ENCODE measurements around the gene ANKRD52. TPM values are rescaled to one million over a fixed set of nuclear protein-coding genes. Genes with fewer than 3 reads are reported as not detected.

ANKRD52 gene
- total and polyA plus RNA-seq, 9 of the 15 experiments (the other 6 are each of a cell fraction or from before 2014, with no cell fraction given), result 0.52 to 46.8 (median 7.9) TPM

DNA sequence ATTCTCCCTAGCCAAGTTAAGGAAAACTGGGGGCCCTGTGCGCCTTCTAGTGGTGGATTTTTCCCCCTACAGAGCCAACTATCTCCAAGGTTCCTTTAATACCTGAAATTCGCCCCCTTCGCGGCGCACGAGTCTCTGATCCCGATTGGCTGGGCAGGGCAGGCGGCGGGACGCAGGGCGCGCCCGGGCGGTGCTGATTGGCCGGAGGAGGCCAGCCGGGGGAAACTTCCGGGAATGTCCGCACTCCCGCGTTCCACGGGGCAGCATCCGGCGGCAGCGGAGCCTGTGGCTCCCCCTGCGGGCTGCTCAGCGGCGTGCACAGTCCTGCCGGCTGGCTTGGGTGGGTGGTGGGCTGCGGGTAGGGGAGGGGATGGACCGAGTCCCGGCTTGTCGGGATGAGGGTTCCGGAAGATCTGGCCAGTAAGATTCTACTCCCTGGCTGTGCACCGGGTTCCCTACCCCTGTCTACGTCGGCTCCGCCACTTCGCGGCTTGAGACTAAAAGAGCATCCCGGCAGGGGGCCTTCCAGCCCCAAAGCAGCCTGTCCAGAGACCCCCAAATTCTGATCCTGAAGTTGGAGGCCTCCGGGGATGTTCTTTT lies 34.0 kb downstream of the ANKRD52 start, which contains the start of gene NABP2:
TSS of gene NABP2 (plus strand) at position 241 of the 600 bp plus-strand sequence. CDS start 515 bp downstream, outside the sequence.
- WGBS (ENCODE audit: insufficient coverage, low coverage, missing lambda C conversion rate), result under 1% methylated on average over 41 of the region's 41 CpGs
- no TSS peak for BruUV-seq (replicated peaks)
- H4K20me1 ChIP-seq (replicated peaks; ENCODE audit: control insufficient read depth, insufficient read depth, low read length), result no peaks in the 10 kb centered on the region
- peaks cover 45% of the 10 kb centered on the region for H3K79me2 ChIP-seq (ENCODE audit: control insufficient read depth, insufficient read depth, low read length)
- DNase-seq (ENCODE audit: extremely low read depth in 1 of 4, low spot score in 3 of 4) (peak; percentile 98 to 100 (median 99)), ATAC-seq (peak; percentile 91), FAIRE-seq (peak; percentile 91)
- H3K4me3 ChIP-seq, result peak within 1 kb of the TSS; percentile 95
- peaks cover 9% of the 10 kb centered on the region; the same call in 2 of the 3 replicates for H3K36me3 ChIP-seq (ENCODE audit: control insufficient read depth, insufficient read depth, low read length)
- H3K4me2 ChIP-seq (ENCODE audit: insufficient read depth, low read length), result peak within 1 kb of the TSS; percentile 97
- no peaks in the 10 kb centered on the region for H3K9me3 ChIP-seq (replicated peaks; ENCODE audit: control insufficient read depth, insufficient read depth, low read depth, low read length)
- POLR2A ChIA-PET, result no interaction called here
- peaks cover 26 to 31% of the 10 kb centered on the region in 2 experiments; a peak in 4 of 5 replicates for H3K4me1 ChIP-seq (replicated peaks in 1 of 2; ENCODE audit: control insufficient read depth in 2 of 2, insufficient read depth in 2 of 2, low read length in 2 of 2)
- CTCF ChIA-PET (ENCODE audit: low intra/inter-chr PET ratio), result interaction anchor here (0.6 to 2.8 kb wide), 9 partner anchors 18 to 105 kb away, joined by 3 to 31 read pairs (median 4); partner anchors contain the start of genes ANKRD52, CS, SMARCC2 and ZC3H10
- H3K9ac ChIP-seq (ENCODE audit: insufficient read depth in 1 of 2, low read depth in 2 of 2, low read length in 2 of 2), result peak within 1 kb of the TSS; percentile 81 to 92
- peak within 1 kb of the TSS; percentile 96 for H2AFZ ChIP-seq (ENCODE audit: low read depth, low read length)
- no peaks in the 10 kb centered on the region for H3K9me1 ChIP-seq (ENCODE audit: control insufficient read depth, insufficient read depth, low read length)
- H3K27me3 ChIP-seq (ENCODE audit: control insufficient read depth in 2 of 2, insufficient read depth in 2 of 2, low read length in 2 of 2), result no peaks in the 10 kb centered on the region
- H3K27ac ChIP-seq (ENCODE audit: extremely low read depth, low read depth, low read length), result peak within 1 kb of the TSS; percentile 93
- intact Hi-C loops (cut with micrococcal nuclease), result loop anchor here (1.0 to 10.0 kb wide), 6 partner anchors 18 to 179 kb away; partner anchors contain the start of genes ANKRD52, COQ10A and RPS26
- in situ Hi-C loops (cut with MboI), result no loop called here
- TF ChIP-seq TCF15 (CRISPR knock-in tag; IDR thresholded peaks at IDR 0.05) (no peak), BRD9 (IDR thresholded peaks at IDR 0.05; ENCODE audit: low read depth, partially characterized antibody) (no peak), PHB (CRISPR knock-in tag; IDR thresholded peaks at IDR 0.05) (no peak), POLR2AphosphoS2 (IDR thresholded peaks at IDR 0.05; ENCODE audit: low read length) (no peak), CCNT2 (IDR thresholded peaks at IDR 0.05; ENCODE audit: borderline replicate concordance, extremely low read depth, insufficient read length, low read depth, low read length) (peak; percentile 85), ZNF830 (CRISPR knock-in tag; IDR thresholded peaks at IDR 0.05) (no peak), ZFX (CRISPR knock-in tag; IDR thresholded peaks at IDR 0.05) (peak; percentile 66), ELF4 (CRISPR knock-in tag; IDR thresholded peaks at IDR 0.05) (0 out of 2 replicates have a peak, but pooled peaks have one; percentile 65), USF2 (CRISPR knock-in tag; IDR thresholded peaks at IDR 0.05) (peak; percentile 60), ZNF609 (CRISPR knock-in tag; IDR thresholded peaks at IDR 0.05; ENCODE audit: borderline replicate concordance) (no peak), KLF13 (tag; IDR thresholded peaks at IDR 0.05; ENCODE audit: borderline replicate concordance, low read depth) (no peak), JUN (IDR thresholded peaks at IDR 0.05; ENCODE audit: borderline replicate concordance, low read depth, low read length) (peak; percentile 34; the same call in 1 of the 2 replicates), JUN (CRISPR knock-in tag; IDR thresholded peaks at IDR 0.05; ENCODE audit: borderline replicate concordance) (no peak)
- TF ChIP-seq, protein P1, sequence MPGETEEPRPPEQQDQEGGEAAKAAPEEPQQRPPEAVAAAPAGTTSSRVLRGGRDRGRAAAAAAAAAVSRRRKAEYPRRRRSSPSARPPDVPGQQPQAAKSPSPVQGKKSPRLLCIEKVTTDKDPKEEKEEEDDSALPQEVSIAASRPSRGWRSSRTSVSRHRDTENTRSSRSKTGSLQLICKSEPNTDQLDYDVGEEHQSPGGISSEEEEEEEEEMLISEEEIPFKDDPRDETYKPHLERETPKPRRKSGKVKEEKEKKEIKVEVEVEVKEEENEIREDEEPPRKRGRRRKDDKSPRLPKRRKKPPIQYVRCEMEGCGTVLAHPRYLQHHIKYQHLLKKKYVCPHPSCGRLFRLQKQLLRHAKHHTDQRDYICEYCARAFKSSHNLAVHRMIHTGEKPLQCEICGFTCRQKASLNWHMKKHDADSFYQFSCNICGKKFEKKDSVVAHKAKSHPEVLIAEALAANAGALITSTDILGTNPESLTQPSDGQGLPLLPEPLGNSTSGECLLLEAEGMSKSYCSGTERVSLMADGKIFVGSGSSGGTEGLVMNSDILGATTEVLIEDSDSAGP (CRISPR knock-in tag; IDR thresholded peaks at IDR 0.05), result 0 out of 2 replicates have a peak, but pooled peaks have one; percentile 67

Measured in K562 (cell line).